HG02884 (cell line): Measurements from ENCODE around the gene FBXO31.

Experiments used
- ATAC-seq: cut with Tn5 transposase; IDR thresholded peaks from one replicate; pipeline ENCODE4 v1.9.1; 2021; ENCODE audit warnings: mild to moderate bottlenecking, moderate library complexity; ENCODE audit not compliant: unreplicated experiment

FBXO31 gene

GRCh38 chr16:87383505-87384161 is at the start of gene FBXO31:
Gene FBXO31 (minus strand): TSS chr16:87383776. CDS start chr16:87383744, 32 bp downstream.
- ATAC-seq, result no peak

- no peak for ATAC-seq
Measured at GRCh38 chr16:87432330-87432915, 48.8 kb upstream of the FBXO31 start.

GRCh38 chr16:87431926-87432325 is 48.4 kb upstream of the FBXO31 start:
- no peak for ATAC-seq

GRCh38 chr16:87426423-87427215 is 43.0 kb upstream of the FBXO31 start:
- no peak for ATAC-seq

- no peak for ATAC-seq
Measured at GRCh38 chr16:87425941-87426340, 42.4 kb upstream of the FBXO31 start.

- ATAC-seq, result no peak
Measured at GRCh38 chr16:87424266-87424665, 40.7 kb upstream of the FBXO31 start.

- no peak for ATAC-seq
Measured at GRCh38 chr16:87423429-87423828, 39.9 kb upstream of the FBXO31 start.

- no peak for ATAC-seq
Measured at GRCh38 chr16:87422106-87422505, 38.5 kb upstream of the FBXO31 start.

- no peak for ATAC-seq
Measured at GRCh38 chr16:87421003-87421912, 37.7 kb upstream of the FBXO31 start.

GRCh38 chr16:87420026-87421002 is 36.7 kb upstream of the FBXO31 start:
- ATAC-seq, result no peak

GRCh38 chr16:87418644-87419043 is 35.1 kb upstream of the FBXO31 start:
- ATAC-seq, result no peak

- ATAC-seq, result no peak
Measured at GRCh38 chr16:87418216-87418615, 34.6 kb upstream of the FBXO31 start.

- no peak for ATAC-seq
Measured at GRCh38 chr16:87417528-87417910, 33.9 kb upstream of the FBXO31 start.

GRCh38 chr16:87416826-87417527 is 33.4 kb upstream of the FBXO31 start:
- ATAC-seq, result no peak

- ATAC-seq, result no peak
Measured at GRCh38 chr16:87415441-87415840, 31.9 kb upstream of the FBXO31 start.

GRCh38 chr16:87414251-87414680 is 30.7 kb upstream of the FBXO31 start:
- no peak for ATAC-seq

GRCh38 chr16:87412996-87413421 is 29.4 kb upstream of the FBXO31 start:
- ATAC-seq, result no peak

GRCh38 chr16:87412371-87412995 is 28.9 kb upstream of the FBXO31 start:
- ATAC-seq, result no peak
